Hypothalamus (tissue), 51 donors: Measurements from ENCODE around the gene SIL1.

Experiments
- DNase-seq, 51 donors: peaks; one replicate each; lab custom pipeline; 2025; lab: John Stamatoyannopoulos, UW

SIL1 gene

DNA sequence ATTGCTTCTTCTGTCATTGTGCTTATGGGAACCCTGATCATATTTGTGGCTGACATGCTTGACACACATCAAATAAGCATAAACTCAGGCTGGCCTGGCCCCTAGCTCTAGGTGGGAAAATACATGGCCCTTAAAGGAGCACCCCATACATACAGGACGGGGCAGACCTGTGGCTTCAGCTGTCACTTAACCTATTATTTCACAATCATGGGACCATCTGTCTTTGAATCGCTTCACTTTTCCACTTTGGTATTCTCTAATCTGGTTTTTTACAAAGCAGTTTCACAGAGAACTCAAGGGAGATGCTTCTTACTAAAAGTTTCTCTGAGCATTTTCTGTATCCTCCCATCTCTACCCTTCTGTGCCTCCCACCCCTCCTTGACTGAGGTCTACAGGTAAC lies 288.4 kb downstream of the SIL1 start:
- no peak for DNase-seq

DNA sequence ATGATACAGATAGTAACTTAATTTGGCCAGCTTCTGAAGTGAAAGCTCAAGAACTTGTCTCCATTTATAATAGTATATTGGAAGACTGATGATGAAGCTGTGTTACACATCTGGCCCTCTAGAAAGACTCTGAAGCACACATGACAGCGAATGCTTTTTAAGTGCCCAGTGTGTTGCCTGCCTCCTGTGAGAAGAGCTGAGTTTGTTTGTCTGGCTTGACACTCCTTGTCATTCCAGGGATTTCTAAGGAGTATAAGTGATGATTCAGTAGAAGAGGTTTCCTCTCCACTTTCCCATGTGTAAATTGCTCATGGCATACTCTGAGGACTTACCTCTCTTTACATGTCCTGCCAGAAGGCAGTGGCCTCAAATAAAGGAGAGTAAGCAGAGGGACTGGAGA lies 292.6 kb downstream of the SIL1 start:
- DNase-seq: no peak

DNA sequence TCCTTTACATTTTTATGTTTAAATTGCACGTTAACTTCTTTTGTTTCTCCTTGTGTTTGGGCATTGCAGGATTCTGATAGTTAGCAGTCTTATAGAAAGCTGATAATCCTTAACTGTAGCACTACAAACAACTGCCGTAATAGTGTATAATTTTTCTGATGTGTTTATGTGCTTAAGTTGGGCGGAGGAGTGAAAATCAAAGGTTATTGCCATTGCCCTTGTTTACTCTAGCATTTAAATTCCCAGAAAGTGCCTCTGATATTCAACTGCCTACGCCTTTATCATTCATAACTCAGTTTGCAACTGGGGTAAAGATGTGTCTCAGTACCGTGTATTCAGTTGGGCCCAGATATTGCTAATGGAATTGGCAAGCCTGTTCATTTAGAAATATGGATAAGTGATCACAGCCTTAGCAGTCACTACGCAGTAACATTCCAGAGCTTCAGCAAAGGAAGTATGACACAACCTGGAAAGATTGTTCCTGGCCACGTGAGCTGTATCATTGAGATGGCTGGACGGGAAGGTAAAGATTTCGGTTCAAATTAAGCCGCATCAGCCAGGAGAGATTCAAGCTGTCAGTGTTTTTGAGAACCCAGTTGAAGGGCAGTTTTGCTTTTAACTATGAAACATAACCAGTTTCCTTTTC lies 294.9 kb downstream of the SIL1 start:
- no peak for DNase-seq

DNA sequence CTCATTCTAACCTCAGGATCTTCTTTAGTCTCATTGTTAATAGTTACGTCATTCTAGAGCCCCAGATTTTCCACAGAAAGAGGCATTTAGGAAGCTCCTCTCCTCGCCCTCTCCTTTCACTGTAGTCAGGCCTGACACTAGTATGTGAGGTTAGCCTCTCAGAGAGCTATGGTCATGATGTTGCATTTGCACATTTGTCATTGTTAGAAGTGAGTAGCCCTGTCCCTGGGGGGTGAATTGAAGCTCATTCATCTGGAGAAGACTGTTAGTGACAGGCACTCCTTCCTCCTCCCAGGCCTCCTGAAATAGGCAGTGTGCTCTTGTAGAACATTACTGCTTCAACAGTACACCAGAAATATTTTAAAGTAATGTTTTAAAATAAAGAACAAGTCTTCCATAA lies 296.5 kb downstream of the SIL1 start:
- peak in 8 of 51 donors; percentile 5 to 30 (median 14) for DNase-seq

DNA sequence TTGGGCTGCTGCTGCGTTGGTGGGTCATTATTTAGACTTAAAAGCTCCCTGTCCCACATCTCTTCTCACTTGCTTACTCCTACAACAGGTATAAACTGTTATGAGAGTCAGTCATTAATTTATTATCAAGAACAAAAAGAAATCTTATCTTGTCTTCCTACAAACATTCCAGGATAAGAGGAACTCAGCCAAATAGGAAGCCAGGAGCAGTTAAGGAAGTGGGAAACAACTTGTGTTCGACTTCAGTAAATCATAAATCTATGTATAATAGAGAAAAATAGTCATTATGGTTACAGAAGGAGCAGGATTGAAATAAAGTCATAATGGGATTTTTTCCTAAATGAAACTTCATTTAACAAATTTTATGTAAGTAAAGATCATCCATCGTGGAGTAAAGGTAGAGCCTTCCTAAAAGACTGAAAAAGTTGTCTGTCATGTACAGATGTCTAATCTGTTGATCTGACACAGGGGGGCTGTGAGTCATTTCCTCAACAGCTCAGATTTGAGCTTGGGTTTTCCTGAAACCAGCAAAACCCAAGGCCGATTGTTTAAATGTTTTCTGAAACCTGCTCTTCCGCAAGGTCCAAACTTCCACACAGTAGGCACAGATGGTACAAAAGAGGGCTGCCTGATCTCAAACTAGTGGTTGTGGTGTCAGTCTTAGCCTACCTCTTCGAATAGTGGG lies 297.7 kb downstream of the SIL1 start:
- no peak for DNase-seq

DNA sequence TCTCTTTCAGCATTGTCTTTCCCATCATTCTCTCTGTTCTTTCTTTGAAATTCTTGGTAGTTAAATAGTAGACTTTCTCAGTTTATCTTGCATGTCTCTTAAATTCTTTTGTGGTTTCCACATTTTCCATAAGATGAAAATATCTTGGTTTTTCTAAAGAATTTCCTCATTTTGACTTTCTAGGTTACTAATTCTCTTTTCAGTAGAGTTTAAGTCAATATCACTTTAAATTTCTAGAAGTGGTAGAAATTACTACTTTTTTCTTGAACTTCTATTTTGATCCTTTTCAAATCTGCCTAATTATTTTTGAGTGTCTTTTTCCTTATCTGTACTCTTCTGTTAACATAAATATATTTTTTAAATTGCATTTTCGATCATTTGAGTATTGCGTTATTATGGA lies 299.4 kb downstream of the SIL1 start:
- DNase-seq: no peak

DNA sequence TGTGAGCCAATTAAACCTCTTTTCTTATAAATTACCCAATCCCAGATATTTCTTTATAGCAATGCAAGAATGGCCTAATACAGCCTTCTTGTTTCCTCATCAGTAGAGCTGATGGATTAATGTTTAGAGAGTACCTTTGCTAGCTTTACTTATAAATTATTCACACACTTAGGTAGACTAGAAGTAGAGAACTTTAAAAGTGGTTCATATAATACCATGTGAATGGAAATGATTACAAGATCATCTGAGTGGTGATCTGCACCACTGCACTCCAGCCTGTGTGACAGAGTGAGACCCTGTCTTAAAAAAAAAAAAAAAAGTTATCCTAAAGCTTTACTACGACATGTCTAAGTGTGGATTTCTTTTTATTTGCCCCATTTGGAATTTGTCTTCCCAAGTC lies 299.9 kb downstream of the SIL1 start:
- no peak for DNase-seq
